Measurements from ENCODE around the gene SHISA6. TPM values are rescaled to one million over a fixed set of nuclear protein-coding genes. Genes with fewer than 3 reads are reported as not detected.
"Not testable (repeated sequence)": the region's sequence is repeated elsewhere in the genome, so short reads cannot be mapped to it uniquely, and the experiment has no call there.

Gene SHISA6
- total RNA-seq, 1 experiment from 2014 or later = not detected

GRCh38 chr17:11264183-11264871 is 23.3 kb downstream of the SHISA6 start:
- DNase-seq (ENCODE audit: low spot score) = peak; percentile 28

GRCh38 chr17:11267999-11268575 is 27.1 kb downstream of the SHISA6 start:
- no peak for DNase-seq (ENCODE audit: low spot score)

- no peak for DNase-seq (ENCODE audit: low spot score)
These were observed 28.2 kb downstream of the SHISA6 start for GRCh38 chr17:11269210-11269609.

- no peak for DNase-seq (ENCODE audit: low spot score)
These were observed 31.2 kb downstream of the SHISA6 start for GRCh38 chr17:11272191-11272590.

- DNase-seq (ENCODE audit: low spot score) = no peak
These were observed 32.6 kb downstream of the SHISA6 start for GRCh38 chr17:11273596-11273995.

GRCh38 chr17:11274106-11274505 is 33.1 kb downstream of the SHISA6 start:
- DNase-seq (ENCODE audit: low spot score) = no peak

GRCh38 chr17:11276486-11276885 is 35.5 kb downstream of the SHISA6 start:
- no peak for DNase-seq (ENCODE audit: low spot score)

GRCh38 chr17:11278186-11278991 is 37.4 kb downstream of the SHISA6 start:
- DNase-seq (ENCODE audit: low spot score) = no peak

- no peak for DNase-seq (ENCODE audit: low spot score)
These were observed 37.9 kb downstream of the SHISA6 start for GRCh38 chr17:11278992-11279270.

- DNase-seq (ENCODE audit: low spot score) = no peak
These were observed 38.8 kb downstream of the SHISA6 start for GRCh38 chr17:11279776-11280344.

- DNase-seq (ENCODE audit: low spot score) = no peak
These were observed 41.6 kb downstream of the SHISA6 start for GRCh38 chr17:11282586-11282985.

- no peak for DNase-seq (ENCODE audit: low spot score)
These were observed 43.8 kb downstream of the SHISA6 start for GRCh38 chr17:11284811-11285210.

- DNase-seq (ENCODE audit: low spot score) = no peak
These were observed 44.9 kb downstream of the SHISA6 start for GRCh38 chr17:11285946-11286345.

GRCh38 chr17:11287791-11288190 is 46.8 kb downstream of the SHISA6 start:
- no peak for DNase-seq (ENCODE audit: low spot score)

GRCh38 chr17:11290814-11291213 is 49.8 kb downstream of the SHISA6 start:
- no peak for DNase-seq (ENCODE audit: low spot score)

- DNase-seq (ENCODE audit: low spot score) = no peak
These were observed 51.5 kb downstream of the SHISA6 start for GRCh38 chr17:11292491-11292890.

GRCh38 chr17:11293480-11293879 is 52.5 kb downstream of the SHISA6 start:
- no peak for DNase-seq (ENCODE audit: low spot score)

- no peak for DNase-seq (ENCODE audit: low spot score)
These were observed 53.8 kb downstream of the SHISA6 start for GRCh38 chr17:11294826-11295225.

- no peak for DNase-seq (ENCODE audit: low spot score)
These were observed 56.0 kb downstream of the SHISA6 start for GRCh38 chr17:11296994-11297393.

- no peak for DNase-seq (ENCODE audit: low spot score)
These were observed 57.4 kb downstream of the SHISA6 start for GRCh38 chr17:11298401-11298800.

GRCh38 chr17:11300201-11300600 is 59.2 kb downstream of the SHISA6 start:
- DNase-seq (ENCODE audit: low spot score) = no peak

- no peak for DNase-seq (ENCODE audit: low spot score)
These were observed 59.7 kb downstream of the SHISA6 start for GRCh38 chr17:11300738-11301137.

- not testable (repeated sequence) for DNase-seq (ENCODE audit: low spot score)
These were observed 60.9 kb downstream of the SHISA6 start for GRCh38 chr17:11301874-11302273.
